Progenitor cell of endocrine pancreas (in vitro differentiated cells): ENCODE data around the gene NPTX2. TPM values are rescaled to one million over a fixed set of nuclear protein-coding genes. Genes with fewer than 3 reads are reported as not detected.

Experiments
- DNase-seq: peaks from one replicate; pipeline ENCODE4 v3.0.0; 2021; ENCODE audit warnings: low spot score; ENCODE audit not compliant: unreplicated experiment
- H3K27ac Mint-ChIP-seq: 2 replicates; pipeline ENCODE4 v1.8.0; 2021; ENCODE audit warnings: mild to moderate bottlenecking, moderate library complexity, mixed read lengths
- H3K27me3 Mint-ChIP-seq: 2 replicates; pipeline ENCODE4 v1.8.0; 2021; ENCODE audit warnings: mixed read lengths
- H3K36me3 Mint-ChIP-seq: 2 replicates; pipeline ENCODE4 v1.8.0; 2022; ENCODE audit warnings: mixed read lengths; ENCODE audit not compliant: insufficient read depth
- H3K4me1 Mint-ChIP-seq: 2 replicates; pipeline ENCODE4 v1.8.0; 2021; ENCODE audit warnings: low read depth, mixed read lengths
- H3K4me3 Mint-ChIP-seq: 2 replicates; pipeline ENCODE4 v1.8.0; 2021; ENCODE audit warnings: low read depth, mild to moderate bottlenecking, moderate library complexity, mixed read lengths
- H3K9me3 Mint-ChIP-seq: 2 replicates; pipeline ENCODE4 v1.8.0; 2021; ENCODE audit warnings: low read depth, mixed read lengths
- total RNA-seq: library from RNA; stranded (reverse); gene quantifications from 2 replicates; pipeline ENCODE4 v1.2.1, GENCODE V29; 2021
- TF ChIP-seq, protein P1 (sequence below): fragments of 200-600 bp; sonication (generic); IDR thresholded peaks from one replicate; pipeline ENCODE4 v1.5.0; 2021; ENCODE audit warnings: antibody characterized with exemption, mild to moderate bottlenecking; ENCODE audit not compliant: unreplicated experiment

NPTX2 gene
- total RNA-seq, 1 donor from 2014 or later: 0.14 TPM

DNA sequence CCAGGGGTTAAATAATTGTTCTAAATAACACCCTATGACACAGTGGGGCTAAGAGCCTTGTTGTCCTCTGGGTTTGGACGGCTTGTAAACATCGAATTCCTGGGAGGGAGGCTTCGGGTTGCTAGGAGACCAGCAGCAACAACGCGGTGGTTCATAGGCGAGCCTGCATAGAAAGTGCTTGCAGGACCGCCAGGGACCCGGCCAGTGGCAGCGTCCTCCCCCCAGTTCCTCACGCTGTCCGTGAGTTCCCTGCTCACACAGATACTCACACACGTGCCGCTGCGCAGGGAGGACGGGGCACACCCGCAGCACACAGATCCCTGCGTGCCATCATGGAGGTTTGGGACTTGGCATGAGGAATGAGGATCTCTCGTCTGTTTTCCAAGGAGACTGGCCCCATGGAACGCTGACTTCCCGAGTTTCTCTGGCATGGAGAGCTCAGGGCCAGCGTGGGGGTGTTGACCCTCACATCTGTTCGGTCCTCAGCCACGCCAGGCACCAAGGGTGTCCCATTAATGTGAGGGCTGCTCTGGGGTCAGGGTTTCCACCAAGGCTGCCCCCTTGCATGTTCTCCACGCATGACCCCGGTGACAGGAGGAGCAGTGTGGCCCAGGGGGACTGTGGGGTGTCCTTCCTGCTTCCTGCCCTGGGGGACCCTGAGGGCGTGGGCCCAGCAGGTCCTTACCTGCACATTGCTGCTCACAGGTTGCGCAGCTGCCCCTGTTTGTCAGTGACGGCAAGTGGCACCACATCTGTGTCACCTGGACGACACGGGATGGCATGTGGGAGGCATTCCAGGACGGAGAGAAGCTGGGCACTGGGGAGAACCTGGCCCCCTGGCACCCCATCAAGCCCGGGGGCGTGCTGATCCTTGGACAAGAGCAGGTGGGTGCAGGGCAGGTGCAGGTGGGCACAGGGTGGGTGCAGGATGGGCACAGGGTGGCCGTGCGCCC is 9.7 kb downstream of the NPTX2 start:
- Mint-ChIP-seq H3K9me3 (no peaks in the 10 kb centered on the region), H3K4me3 (no peak overlapping the region), H3K27me3 (peaks cover 54% of the 10 kb centered on the region), H3K4me1 (no peaks in the 10 kb centered on the region), H3K27ac (no peak overlapping the region), H3K36me3 (no peaks in the 10 kb centered on the region)
- TF ChIP-seq, protein P1, sequence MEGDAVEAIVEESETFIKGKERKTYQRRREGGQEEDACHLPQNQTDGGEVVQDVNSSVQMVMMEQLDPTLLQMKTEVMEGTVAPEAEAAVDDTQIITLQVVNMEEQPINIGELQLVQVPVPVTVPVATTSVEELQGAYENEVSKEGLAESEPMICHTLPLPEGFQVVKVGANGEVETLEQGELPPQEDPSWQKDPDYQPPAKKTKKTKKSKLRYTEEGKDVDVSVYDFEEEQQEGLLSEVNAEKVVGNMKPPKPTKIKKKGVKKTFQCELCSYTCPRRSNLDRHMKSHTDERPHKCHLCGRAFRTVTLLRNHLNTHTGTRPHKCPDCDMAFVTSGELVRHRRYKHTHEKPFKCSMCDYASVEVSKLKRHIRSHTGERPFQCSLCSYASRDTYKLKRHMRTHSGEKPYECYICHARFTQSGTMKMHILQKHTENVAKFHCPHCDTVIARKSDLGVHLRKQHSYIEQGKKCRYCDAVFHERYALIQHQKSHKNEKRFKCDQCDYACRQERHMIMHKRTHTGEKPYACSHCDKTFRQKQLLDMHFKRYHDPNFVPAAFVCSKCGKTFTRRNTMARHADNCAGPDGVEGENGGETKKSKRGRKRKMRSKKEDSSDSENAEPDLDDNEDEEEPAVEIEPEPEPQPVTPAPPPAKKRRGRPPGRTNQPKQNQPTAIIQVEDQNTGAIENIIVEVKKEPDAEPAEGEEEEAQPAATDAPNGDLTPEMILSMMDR: no peak
- DNase-seq: no peak

DNA sequence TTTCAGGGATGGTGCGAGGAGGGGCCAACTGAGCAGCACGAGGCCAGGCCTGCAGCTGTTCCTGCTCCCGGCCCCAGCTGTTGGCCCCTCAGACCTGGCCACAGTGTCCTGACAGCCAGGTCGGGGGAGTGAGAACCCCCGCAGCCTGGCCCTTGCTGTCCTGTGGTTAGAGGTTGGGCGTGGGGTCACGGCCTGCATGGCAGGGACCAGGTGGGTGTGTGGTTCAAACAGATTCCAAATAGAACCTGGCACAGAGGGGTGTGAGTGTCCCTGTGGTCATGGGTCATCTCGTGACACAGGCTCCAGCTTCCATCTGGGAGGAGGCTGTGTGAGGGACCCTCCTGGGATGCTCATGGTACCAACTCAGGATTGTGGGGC is 10.3 kb downstream of the NPTX2 start:
- no peak overlapping the region for H3K4me3 Mint-ChIP-seq
- TF ChIP-seq, protein P1: no peak
- H3K27ac Mint-ChIP-seq: no peak overlapping the region
- no peaks in the 10 kb centered on the region for H3K4me1 Mint-ChIP-seq
- H3K27me3 Mint-ChIP-seq: peaks cover 55% of the 10 kb centered on the region
- no peak for DNase-seq
- no peaks in the 10 kb centered on the region for H3K36me3 Mint-ChIP-seq
- peaks cover 4% of the 10 kb centered on the region for H3K9me3 Mint-ChIP-seq

GRCh38 chr7:98628418-98628817 is 11.3 kb downstream of the NPTX2 start:
- Mint-ChIP-seq H3K36me3 (no peaks in the 10 kb centered on the region), H3K27ac (no peak overlapping the region), H3K4me3 (no peak overlapping the region), H3K9me3 (peaks cover 7% of the 10 kb centered on the region), H3K4me1 (no peaks in the 10 kb centered on the region), H3K27me3 (peaks cover 48% of the 10 kb centered on the region)
- TF ChIP-seq, protein P1: no peak
- DNase-seq: no peak

DNA sequence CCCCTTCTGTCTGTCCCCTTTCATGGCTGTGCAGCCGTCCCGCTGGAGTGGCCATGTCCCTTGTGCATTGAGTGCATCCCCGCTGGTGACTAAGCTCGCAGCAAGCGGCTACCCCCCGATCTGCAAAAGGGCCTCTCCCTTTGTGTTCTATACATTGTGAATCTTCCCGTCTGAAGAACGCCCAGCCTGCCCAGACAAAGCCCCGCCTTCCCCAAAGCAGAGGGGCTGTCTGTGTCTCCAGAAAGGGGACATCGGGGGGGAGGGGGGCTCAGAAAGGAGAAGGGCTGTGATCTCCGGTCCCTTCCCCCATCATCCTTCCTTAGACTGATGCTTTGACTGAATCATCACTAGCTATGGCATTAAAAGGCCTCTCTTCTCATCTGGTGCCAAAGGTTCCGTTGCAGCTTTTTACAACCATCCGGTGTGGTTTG is 11.9 kb downstream of the NPTX2 start:
- H3K4me3 Mint-ChIP-seq: no peak overlapping the region
- DNase-seq: no peak
- TF ChIP-seq, protein P1: no peak
- no peaks in the 10 kb centered on the region for H3K36me3 Mint-ChIP-seq
- H3K9me3 Mint-ChIP-seq: peaks cover 7% of the 10 kb centered on the region
- H3K27ac Mint-ChIP-seq: no peak overlapping the region
- H3K4me1 Mint-ChIP-seq: no peaks in the 10 kb centered on the region
- H3K27me3 Mint-ChIP-seq: peaks cover 48% of the 10 kb centered on the region

DNA sequence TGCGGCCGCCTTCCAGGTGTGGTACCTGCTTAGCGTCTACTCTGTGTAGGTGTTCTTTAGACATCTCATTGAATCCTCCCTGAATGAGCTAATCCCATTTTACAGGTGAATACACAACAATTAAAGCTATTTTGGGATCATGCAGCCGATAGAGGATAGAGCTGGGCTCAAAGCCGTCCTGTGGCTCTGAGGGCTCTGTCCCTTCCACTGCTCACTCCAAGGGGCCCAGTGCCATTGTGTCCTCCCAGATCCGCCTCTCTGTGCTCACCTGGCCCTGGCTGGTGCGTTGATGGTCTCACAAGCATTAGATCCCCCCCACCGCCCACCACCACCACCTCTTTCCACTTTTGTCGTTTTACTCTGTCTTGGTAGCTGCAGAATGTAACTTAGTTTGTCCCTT is 13.1 kb downstream of the NPTX2 start:
- Mint-ChIP-seq H3K9me3 (peaks cover 7% of the 10 kb centered on the region), H3K27ac (no peak overlapping the region), H3K36me3 (no peaks in the 10 kb centered on the region), H3K4me1 (no peaks in the 10 kb centered on the region), H3K27me3 (peaks cover 45% of the 10 kb centered on the region), H3K4me3 (no peak overlapping the region)
- DNase-seq: no peak
- TF ChIP-seq, protein P1: no peak
